Posterior vena cava (tissue), 2 donors: ENCODE measurements around the gene FBXW9. TPM values are rescaled to one million over a fixed set of nuclear protein-coding genes. Genes with fewer than 3 reads are reported as not detected.

Experiments
- total RNA-seq, 2 donors: library from RNA; stranded (reverse); fragmentation: NEBNext Ultra II Directional; extraction: Animal tissue kit (Norgen Biotek cat#: 25700); gene quantifications; one replicate each; pipeline ENCODE4 v1.2.1, GENCODE V29; 2021
- donor health status: DM: yes; HTN: yes; CAD: no.
- donor health status: DM: yes; HTN: yes; CAD: no.

FBXW9 gene
- total RNA-seq, 2 donors from 2014 or later = 3.1 to 3.6 TPM

Other genes starting within 250 kb of the FBXW9 start
- gene ZNF709, start 211.8 kb downstream of the FBXW9 start, total RNA-seq = 1 to 10 TPM; 2.9 to 3.0 TPM
- 10 to 100 TPM; 11.8 to 12.6 TPM for gene ZNF564, start 145.1 kb downstream of the FBXW9 start, total RNA-seq
- gene ZNF490, start 85.8 kb downstream of the FBXW9 start, total RNA-seq = 1 to 10 TPM; 5.4 to 6.3 TPM
- gene ZNF791, start 85.7 kb downstream of the FBXW9 start, total RNA-seq = 10 to 100 TPM; 26.8 to 28.5 TPM
- gene MAN2B1, start 29.9 kb downstream of the FBXW9 start, total RNA-seq = 10 to 100 TPM; 57.2 to 95.8 TPM
- gene WDR83, start 29.8 kb downstream of the FBXW9 start, total RNA-seq = 1 to 10 TPM; 6.7 to 6.9 TPM
- 10 to 100 TPM; 47.2 to 52.6 TPM for gene DHPS, start 14.8 kb downstream of the FBXW9 start, total RNA-seq
- not detected for gene GNG14, start 8.6 kb downstream of the FBXW9 start, total RNA-seq
- 10 to 100 TPM; 57.5 to 59.2 TPM for gene TNPO2, start 27.3 kb upstream of the FBXW9 start, total RNA-seq
- 100 to 1,000 TPM; 109 to 121 TPM for gene TRIR, start 38.1 kb upstream of the FBXW9 start, total RNA-seq
- gene GET3, start 40.9 kb upstream of the FBXW9 start, total RNA-seq = 10 to 100 TPM; 41.2 to 42.6 TPM
- gene BEST2, start 55.2 kb upstream of the FBXW9 start, total RNA-seq = not detected
- 10 to 100 TPM; 20.2 to 21.7 TPM for gene HOOK2, start 78.9 kb upstream of the FBXW9 start, total RNA-seq
- gene JUNB, start 94.9 kb upstream of the FBXW9 start, total RNA-seq = 100 to 1,000 TPM; 193 to 418 TPM
- 100 to 1,000 TPM; 126 to 130 TPM for gene PRDX2, start 105.2 kb upstream of the FBXW9 start, total RNA-seq
- 1 to 10 TPM in 1 of 2 donors, under 1 TPM in 1; 1.00 to 1.6 TPM for gene THSD8, start 105.4 kb upstream of the FBXW9 start, total RNA-seq
- gene RNASEH2A, start 110.0 kb upstream of the FBXW9 start, total RNA-seq = 1 to 10 TPM; 4.3 to 5.1 TPM
- not detected for gene RTBDN, start 137.9 kb upstream of the FBXW9 start, total RNA-seq
- gene MAST1, start 141.9 kb upstream of the FBXW9 start, total RNA-seq = under 1 TPM in 1 of 2 donors, not detected in 1; 0.37 TPM
- 10 to 100 TPM; 20.2 to 31.8 TPM for gene DNASE2, start 184.8 kb upstream of the FBXW9 start, total RNA-seq
- gene KLF1, start 190.6 kb upstream of the FBXW9 start, total RNA-seq = under 1 TPM in 1 of 2 donors, not detected in 1; 0.33 TPM
- gene GCDH, start 194.5 kb upstream of the FBXW9 start, total RNA-seq = 10 to 100 TPM in 1 of 2 donors, 1 to 10 TPM in 1; 8.5 to 14.6 TPM
- gene SYCE2, start 222.7 kb upstream of the FBXW9 start, total RNA-seq = not detected
- gene FARSA, start 237.1 kb upstream of the FBXW9 start, total RNA-seq = 10 to 100 TPM; 30.8 to 31.1 TPM
- gene CALR, start 242.0 kb upstream of the FBXW9 start, total RNA-seq = 100 to 1,000 TPM; 629 to 855 TPM
- gene RAD23A, start 249.2 kb upstream of the FBXW9 start, total RNA-seq = 100 to 1,000 TPM in 1 of 2 donors, 10 to 100 TPM in 1; 90.9 to 124 TPM